HG03439 (cell line): ENCODE data around the gene IFT172.
"Not testable (repeated sequence)": the region's sequence is repeated elsewhere in the genome, so short reads cannot be mapped to it uniquely, and the experiment has no call there.

Experiments used
- ATAC-seq: cut with Tn5 transposase; IDR thresholded peaks from one replicate; pipeline ENCODE4 v1.9.1; 2021; ENCODE audit warnings: mild to moderate bottlenecking, moderate library complexity; ENCODE audit not compliant: unreplicated experiment

Gene IFT172

GRCh38 chr2:27427863-27428212, 61.7 kb downstream of the IFT172 start:
- ATAC-seq, result no peak

DNA sequence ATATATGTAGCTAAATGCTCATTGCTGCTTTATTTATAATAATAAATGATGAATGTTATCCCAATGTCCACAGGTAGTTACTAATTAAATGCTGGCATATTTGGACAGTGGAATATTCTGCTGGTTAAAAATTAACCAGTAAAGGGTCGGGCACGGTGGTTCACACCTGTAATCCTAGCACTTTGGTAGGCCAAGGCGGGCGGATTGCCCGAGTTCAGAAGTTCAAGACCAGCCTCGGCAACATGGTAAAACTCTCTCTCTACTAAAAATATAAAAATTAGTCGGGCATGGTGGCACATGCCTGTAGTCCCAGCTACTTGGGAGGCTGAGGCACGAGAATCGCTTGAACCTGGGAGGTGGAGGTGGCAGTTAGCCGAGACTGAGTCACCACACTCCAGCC, 64.5 kb downstream of the IFT172 start:
- not testable (repeated sequence) for ATAC-seq

DNA sequence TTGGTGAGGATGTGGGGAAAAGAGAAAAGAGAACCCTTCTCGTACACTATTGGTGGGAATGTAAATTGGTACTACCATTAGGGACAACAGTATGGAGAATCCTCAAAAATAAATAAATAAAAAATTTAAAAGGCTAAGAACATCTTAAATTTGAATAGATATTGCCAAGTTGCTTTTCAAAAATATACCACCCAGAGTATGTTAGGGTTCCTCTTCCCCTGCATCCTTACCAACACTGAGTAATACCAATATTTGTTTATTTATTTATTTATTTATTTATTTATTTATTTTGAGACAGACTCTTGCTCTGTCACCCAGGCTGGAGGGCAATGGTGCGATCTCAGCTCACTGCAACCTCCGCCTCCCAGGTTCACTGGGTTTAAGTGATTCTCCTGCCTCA, 66.6 kb downstream of the IFT172 start:
- ATAC-seq, result no peak

DNA sequence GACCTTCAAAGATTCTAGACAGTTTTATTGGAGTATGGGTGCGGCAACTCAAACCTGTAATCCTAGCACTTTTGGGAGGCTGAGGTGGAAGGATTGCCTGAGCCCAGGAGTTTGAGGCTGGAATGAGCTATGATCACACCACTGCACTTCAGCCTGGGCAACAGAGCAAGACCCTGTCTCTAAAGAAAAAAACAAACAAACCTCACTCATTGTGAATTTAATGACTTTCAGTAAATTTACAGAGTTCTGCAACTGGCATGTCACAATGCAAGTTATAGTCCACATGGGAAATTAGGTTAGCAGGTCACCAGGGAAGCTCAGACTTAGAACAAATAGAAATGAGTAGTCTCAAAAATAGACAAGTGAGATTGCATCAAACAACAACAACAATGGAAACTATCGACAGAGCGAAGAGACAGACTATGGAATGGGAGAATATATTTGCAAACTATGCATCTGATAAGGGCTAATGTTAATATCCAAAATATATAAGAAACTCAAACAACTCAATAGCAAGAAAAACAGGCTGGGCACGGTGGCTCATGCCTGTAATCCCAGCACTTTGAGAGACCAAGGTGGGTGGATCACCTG, 67.8 kb downstream of the IFT172 start:
- ATAC-seq, result no peak

- ATAC-seq, result no peak
Observed at GRCh38 chr2:27420996-27421395, 68.5 kb downstream of the IFT172 start.

GRCh38 chr2:27416151-27416550, 73.4 kb downstream of the IFT172 start:
- no peak for ATAC-seq

DNA sequence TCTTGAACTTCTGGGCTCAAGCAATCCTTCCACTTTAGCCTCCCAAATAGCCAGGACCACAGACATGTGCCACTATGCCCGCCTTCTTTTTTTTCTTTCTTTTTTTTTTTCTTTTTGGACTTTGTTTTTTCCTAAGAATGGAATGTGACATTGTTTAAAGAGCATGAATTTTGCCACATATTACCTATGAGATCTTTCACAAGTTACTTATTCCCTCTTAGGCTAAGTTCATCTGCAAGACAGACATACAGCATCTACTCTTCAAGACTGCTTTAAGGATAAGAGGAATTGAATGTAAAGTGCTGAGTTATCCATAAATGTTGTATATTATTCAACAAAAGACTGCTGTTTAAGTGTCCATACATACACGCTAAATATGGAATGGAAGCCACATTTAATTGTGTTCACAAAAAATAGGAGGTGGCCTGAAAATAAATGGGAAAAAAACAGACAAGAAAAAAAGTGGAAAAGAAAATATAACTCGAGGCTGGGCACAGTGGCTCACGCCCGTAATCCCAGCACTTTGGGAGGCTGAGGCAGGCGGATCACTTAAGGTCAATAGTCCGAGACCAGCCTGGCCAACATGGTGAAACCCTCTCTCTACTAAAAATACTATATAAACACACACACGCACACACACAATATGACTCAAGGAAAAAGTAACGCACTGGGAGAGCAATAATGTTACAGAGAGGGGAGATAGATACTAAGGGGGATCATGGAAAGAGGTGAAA, 77.0 kb downstream of the IFT172 start:
- ATAC-seq, result no peak

- ATAC-seq, result peak; percentile 96
Observed at GRCh38 chr2:27409321-27410073, 80.0 kb downstream of the IFT172 start, which contains the start of gene PPM1G. Gene PPM1G, minus strand, starts transcription at chr2:27409591. Its CDS starts 169 bp downstream, at chr2:27409422.

DNA sequence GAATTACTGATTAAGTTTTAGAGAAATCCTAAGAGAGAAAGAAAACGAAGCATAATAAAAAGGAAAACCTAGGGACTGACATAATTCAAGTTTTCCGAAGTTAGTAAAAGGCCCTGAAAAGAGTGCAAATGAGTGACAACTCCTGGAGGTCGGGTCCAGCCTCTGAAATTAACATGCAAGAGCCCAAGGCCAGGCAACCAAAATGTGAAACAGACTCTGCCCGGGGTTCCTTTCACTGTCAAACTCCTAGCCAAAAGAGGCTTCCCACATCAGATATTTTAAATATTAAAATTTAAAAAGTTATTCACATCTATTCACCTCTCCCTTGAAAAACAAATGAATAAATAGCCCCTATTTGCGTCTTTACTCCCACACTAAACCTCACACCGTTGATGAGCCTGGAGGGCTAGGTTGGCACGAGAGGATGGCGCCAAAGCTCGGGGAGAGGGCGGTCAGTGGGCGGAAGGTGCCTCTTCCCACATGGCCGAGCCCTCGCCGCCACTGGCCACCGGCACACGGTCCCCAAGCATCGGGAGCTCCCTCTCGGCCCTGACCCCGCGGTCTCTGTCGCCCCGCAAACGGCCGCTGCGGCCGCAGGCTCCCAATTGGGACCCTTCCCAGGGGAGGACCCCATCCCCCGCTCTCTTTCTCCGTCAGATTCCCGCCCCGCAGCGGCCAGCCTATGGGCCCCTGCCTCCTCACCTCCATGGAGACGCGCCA, 80.8 kb downstream of the IFT172 start:
- peak; percentile 33 for ATAC-seq

DNA sequence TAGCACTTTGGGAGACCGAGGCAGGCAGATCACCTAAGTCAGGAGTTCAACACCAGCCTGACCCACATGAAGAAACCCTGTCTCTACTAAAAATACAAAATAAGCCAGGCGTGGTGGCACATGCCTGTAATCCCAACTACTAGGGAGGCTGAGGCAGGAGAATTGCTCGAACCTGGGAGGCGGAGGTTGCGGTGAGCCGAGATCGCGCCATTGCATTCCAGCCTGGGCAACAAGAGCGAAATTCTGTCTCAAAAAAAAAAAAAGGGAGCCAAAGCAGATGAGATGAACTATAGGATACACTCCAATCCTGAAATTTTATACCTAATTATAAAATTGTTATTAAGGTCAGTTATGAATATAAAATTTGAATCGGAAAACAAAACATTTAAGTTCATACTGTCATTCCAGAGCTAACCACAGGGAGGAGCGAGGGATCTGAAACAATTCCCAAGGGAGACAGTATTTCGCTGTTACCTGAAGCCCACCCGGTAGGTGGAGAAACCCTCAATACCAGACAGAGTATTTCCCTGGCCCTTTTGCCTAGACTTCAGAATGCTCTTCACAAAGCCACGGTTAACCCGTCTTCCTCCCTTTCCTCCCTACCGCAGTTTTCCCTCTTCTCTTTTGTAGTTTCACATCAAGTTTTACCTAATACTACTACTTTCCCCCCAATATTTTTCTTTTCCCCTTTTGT, 81.6 kb downstream of the IFT172 start:
- ATAC-seq, result no peak

DNA sequence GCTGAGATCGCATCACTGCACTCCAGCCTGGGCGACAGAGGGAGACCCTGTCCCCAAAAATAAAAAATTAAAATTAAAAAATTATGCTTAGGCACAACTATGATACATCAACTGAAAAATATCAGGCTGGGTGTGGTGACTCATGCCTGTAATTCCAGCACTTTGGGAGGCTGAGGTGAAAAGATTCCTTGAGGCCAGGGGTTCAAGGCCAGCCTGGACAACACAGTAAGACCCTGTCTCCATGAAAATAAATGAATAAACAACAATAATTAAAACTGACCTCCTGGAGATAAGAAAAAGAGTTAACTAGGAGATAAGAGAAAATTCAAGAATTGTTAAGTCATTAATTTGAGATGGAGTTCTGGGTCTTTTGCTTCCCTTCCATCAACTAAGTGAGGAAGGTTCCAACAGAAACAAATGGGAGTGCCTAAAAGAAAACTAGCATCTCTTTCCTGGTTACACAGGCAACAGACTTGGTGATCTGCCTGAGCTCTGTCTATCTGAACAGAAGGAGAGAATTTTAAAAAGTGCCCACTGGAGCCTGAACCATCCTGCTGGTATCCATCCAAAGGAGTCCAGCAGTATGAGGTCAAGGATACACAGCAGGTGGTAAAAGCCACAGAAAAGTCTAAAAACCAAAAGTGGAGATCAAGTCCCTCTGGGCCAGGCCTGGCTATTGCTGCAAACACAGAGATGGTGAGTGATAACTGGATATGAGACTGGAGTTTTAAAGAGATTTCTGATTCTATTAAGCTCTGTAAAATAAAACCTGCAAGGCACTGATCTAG, 89.0 kb downstream of the IFT172 start:
- no peak for ATAC-seq

DNA sequence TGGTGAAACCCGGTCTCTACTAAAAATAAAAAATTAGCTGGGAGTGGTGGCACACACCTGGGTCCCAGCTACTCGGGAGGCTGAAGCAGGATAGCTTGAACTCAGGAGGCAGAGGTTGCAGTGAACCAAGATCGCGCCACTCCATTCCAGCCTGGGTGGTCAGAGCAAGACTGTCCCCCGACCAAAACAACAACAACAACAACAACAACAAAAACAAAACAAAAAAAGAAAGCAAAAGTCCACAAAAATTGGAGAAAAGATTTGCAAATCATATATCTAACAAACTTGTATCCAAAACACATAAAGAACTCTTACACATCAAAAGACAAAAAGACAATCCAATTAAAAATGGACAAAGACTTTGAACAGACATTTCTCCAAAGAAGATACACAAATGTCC, 90.6 kb downstream of the IFT172 start:
- no peak for ATAC-seq
